HG03135 (cell line): Measurements from ENCODE around the gene ZDHHC1.

Source experiments
- ATAC-seq: cut with Tn5 transposase; IDR thresholded peaks from one replicate; pipeline ENCODE4 v1.9.1; 2021; ENCODE audit warnings: mild to moderate bottlenecking, moderate library complexity; ENCODE audit not compliant: unreplicated experiment

ZDHHC1 gene

GRCh38 chr16:67413978-67414911 lies 2.0 kb downstream of the ZDHHC1 start:
- ATAC-seq, result no peak

GRCh38 chr16:67412294-67412693 lies 4.0 kb downstream of the ZDHHC1 start:
- no peak for ATAC-seq

- no peak for ATAC-seq
Measured at GRCh38 chr16:67411339-67411738, 4.9 kb downstream of the ZDHHC1 start.

GRCh38 chr16:67409631-67410030 lies 6.6 kb downstream of the ZDHHC1 start:
- ATAC-seq, result no peak

- no peak for ATAC-seq
Measured at GRCh38 chr16:67407788-67408452, 8.4 kb downstream of the ZDHHC1 start.

- ATAC-seq, result no peak
Measured at GRCh38 chr16:67407176-67407787, 9.0 kb downstream of the ZDHHC1 start.

GRCh38 chr16:67406111-67406971 lies 9.9 kb downstream of the ZDHHC1 start:
- ATAC-seq, result no peak

- no peak for ATAC-seq
Measured at GRCh38 chr16:67405336-67405735, 10.9 kb downstream of the ZDHHC1 start.

GRCh38 chr16:67404740-67405226 lies 11.5 kb downstream of the ZDHHC1 start:
- no peak for ATAC-seq

- no peak for ATAC-seq
Measured at GRCh38 chr16:67403976-67404555, 12.2 kb downstream of the ZDHHC1 start.

GRCh38 chr16:67400901-67401300 lies 15.4 kb downstream of the ZDHHC1 start:
- no peak for ATAC-seq

GRCh38 chr16:67399749-67400704 lies 16.2 kb downstream of the ZDHHC1 start:
- no peak for ATAC-seq

- ATAC-seq, result no peak
Measured at GRCh38 chr16:67399218-67399733, 17.0 kb downstream of the ZDHHC1 start.

GRCh38 chr16:67398546-67399217 lies 17.6 kb downstream of the ZDHHC1 start:
- ATAC-seq, result no peak

GRCh38 chr16:67397812-67398545 lies 18.3 kb downstream of the ZDHHC1 start:
- no peak for ATAC-seq

GRCh38 chr16:67397036-67397801 lies 19.1 kb downstream of the ZDHHC1 start:
- no peak for ATAC-seq
